ENCODE measurements around the gene CAMK2B. TPM values are rescaled to one million over a fixed set of nuclear protein-coding genes. Genes with fewer than 3 reads are reported as not detected.

CAMK2B gene
- total RNA-seq, 1 donor from 2014 or later: 8.4 TPM

DNA sequence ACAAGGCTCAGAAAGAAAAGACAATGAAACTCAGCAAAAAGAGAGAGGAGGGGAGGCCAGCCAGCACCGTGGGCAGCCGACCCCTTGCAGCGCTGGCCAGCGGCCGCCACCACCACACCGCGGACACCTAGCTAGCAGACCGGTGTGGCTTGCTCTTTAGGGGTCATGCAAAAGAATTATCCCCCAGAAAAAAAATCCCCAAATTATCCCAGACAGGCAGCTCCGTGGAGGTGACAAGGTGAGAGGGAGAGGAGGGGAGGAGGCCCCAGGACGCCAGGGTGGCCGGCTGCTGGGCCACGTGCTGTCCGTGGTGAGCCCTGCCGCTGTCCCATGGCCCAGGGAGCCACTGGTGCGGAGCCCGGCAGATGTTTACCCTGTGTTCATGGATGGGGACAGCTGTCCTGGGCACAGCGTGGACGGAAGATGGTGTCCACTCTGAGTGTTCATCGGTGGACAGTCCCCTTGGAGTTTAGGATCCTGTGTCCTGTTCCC is 108.1 kb downstream of the CAMK2B start:
- Mint-ChIP-seq H3K9me3 (no peaks in the 10 kb centered on the region), H3K27ac (no peak overlapping the region), H3K36me3 (peaks cover 6% of the 10 kb centered on the region), H3K27me3 (no peaks in the 10 kb centered on the region), H3K4me3 (no peak overlapping the region), H3K4me1 (ENCODE audit: unreplicated experiment) (peaks cover 21% of the 10 kb centered on the region)
- no peak for DNase-seq (ENCODE audit: extremely low spot score, unreplicated experiment)
- TF ChIP-seq, protein P1, sequence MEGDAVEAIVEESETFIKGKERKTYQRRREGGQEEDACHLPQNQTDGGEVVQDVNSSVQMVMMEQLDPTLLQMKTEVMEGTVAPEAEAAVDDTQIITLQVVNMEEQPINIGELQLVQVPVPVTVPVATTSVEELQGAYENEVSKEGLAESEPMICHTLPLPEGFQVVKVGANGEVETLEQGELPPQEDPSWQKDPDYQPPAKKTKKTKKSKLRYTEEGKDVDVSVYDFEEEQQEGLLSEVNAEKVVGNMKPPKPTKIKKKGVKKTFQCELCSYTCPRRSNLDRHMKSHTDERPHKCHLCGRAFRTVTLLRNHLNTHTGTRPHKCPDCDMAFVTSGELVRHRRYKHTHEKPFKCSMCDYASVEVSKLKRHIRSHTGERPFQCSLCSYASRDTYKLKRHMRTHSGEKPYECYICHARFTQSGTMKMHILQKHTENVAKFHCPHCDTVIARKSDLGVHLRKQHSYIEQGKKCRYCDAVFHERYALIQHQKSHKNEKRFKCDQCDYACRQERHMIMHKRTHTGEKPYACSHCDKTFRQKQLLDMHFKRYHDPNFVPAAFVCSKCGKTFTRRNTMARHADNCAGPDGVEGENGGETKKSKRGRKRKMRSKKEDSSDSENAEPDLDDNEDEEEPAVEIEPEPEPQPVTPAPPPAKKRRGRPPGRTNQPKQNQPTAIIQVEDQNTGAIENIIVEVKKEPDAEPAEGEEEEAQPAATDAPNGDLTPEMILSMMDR (conservative IDR thresholded peaks at IDR 0.05): no peak

DNA sequence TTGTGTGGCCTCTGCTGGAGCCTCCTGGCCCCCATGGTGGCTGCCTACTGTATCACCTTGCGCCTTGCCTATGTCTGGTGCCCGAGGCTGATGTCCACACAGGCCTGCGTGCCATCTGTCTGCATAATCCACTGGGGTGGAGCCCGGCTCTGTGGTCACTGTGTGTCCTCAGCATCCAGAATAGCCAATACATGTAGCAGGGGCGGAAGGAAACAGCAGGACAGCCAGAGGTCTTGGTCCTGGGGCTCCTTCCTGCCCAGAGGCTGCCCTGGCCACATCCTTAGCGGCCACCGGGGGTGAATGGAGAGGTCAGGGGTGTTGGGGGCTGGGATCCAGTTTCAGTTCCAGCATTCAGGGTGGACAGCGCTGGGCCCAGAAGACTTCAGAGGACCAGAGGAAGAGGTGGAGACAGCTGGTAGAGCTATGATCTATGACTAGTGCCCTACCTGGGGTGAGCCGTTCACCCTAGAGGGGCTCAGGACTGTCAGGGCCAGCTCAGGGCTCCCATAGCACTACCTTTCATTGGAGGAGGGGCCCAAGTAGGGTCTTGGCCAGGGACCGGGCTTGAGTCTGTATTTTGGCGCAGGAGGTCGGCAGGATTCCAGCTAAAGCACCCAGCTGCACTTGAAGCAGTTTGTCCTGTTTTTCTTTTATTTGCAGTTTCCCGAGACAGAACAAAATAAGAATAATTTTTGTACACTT is 108.7 kb downstream of the CAMK2B start:
- Mint-ChIP-seq H3K9me3 (no peaks in the 10 kb centered on the region), H3K4me1 (ENCODE audit: unreplicated experiment) (peaks cover 25% of the 10 kb centered on the region), H3K4me3 (no peak overlapping the region), H3K27ac (no peak overlapping the region), H3K36me3 (peaks cover 6% of the 10 kb centered on the region), H3K27me3 (no peaks in the 10 kb centered on the region)
- TF ChIP-seq, protein P1 (conservative IDR thresholded peaks at IDR 0.05): no peak
- no peak for DNase-seq (ENCODE audit: extremely low spot score, unreplicated experiment)

DNA sequence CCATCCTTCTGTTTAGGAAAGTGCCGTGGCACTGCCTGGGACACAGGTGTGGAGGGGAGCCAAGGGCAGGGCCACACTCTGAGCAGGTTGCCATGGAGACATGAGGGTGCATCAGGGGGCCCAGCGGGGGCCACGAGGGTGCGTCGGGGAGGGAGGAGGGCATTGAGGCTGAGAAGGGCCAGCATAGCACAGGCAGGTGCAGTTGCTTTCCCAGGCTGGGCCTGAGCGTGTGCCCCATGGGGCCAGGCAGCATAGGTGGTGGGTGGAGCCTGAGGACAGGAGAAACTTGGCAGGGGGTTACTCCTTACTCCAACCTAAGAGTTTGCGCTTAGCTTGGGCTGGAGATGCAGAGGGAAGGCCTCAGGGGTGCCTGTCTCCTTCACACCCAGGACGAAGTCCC is 109.4 kb downstream of the CAMK2B start:
- H3K27ac Mint-ChIP-seq: no peak overlapping the region

DNA sequence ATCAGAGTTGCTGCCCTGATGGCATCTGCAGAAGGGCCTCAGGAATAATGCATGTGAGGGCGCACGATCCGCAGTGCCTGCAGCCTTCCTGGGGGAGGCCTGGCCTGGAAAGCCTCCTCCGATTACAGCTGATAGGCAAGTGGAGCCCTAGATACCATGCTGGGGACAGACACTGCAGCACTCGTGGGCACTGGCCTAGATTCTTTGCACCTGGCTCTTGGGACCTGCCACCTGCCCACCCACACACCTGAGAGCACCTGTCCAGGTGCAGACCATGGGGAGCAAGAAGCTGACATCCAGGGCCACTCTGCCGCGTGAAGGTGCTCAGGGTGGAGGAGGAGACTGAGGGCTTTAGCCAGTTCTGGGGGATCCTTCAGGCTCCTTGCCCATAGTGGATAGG is 109.9 kb downstream of the CAMK2B start:
- Mint-ChIP-seq H3K4me3 (no peak overlapping the region), H3K9me3 (no peaks in the 10 kb centered on the region), H3K4me1 (ENCODE audit: unreplicated experiment) (peaks cover 25% of the 10 kb centered on the region), H3K27me3 (no peaks in the 10 kb centered on the region), H3K27ac (no peak overlapping the region), H3K36me3 (peaks cover 8% of the 10 kb centered on the region)
- TF ChIP-seq, protein P1 (conservative IDR thresholded peaks at IDR 0.05): no peak
- DNase-seq (ENCODE audit: extremely low spot score, unreplicated experiment): no peak

More for the DNA sequence above, 109.4 kb downstream of the CAMK2B start:
- Mint-ChIP-seq H3K36me3 (peaks cover 6% of the 10 kb centered on the region), H3K9me3 (no peaks in the 10 kb centered on the region), H3K4me1 (ENCODE audit: unreplicated experiment) (peaks cover 25% of the 10 kb centered on the region), H3K27me3 (no peaks in the 10 kb centered on the region), H3K4me3 (no peak overlapping the region)
- TF ChIP-seq, protein P1 (conservative IDR thresholded peaks at IDR 0.05): no peak
- no peak for DNase-seq (ENCODE audit: extremely low spot score, unreplicated experiment)

DNA sequence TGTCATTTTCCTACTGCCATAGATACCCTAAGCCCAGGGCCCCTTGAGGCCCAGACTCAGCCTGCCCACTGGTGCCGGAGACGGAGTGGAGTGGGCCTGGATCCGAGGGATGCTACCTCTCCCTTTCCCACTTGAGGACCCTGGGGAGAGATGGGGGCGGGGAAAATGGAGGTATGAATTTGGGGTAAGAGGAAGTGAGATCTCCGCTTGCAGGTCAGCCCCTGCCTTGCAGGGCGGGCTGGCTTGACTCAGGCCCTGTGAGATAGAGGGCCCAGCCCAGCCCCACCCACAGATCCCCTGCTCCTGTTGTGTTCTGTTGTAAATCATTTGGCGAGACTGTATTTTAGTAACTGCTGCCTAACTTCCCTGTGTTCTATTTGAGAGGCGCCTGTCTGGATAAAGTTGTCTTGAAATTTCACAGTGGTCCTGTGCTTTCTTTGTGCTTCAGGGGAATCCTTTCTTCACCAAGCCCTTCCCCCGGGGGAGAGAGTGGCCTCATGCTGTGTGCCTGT is 111.5 kb downstream of the CAMK2B start:
- no peak overlapping the region for H3K4me3 Mint-ChIP-seq
- no peaks in the 10 kb centered on the region for H3K9me3 Mint-ChIP-seq
- H3K4me1 Mint-ChIP-seq (ENCODE audit: unreplicated experiment): peaks cover 25% of the 10 kb centered on the region
- DNase-seq (ENCODE audit: extremely low spot score, unreplicated experiment): no peak
- TF ChIP-seq, protein P1 (conservative IDR thresholded peaks at IDR 0.05): no peak
- no peaks in the 10 kb centered on the region for H3K27me3 Mint-ChIP-seq
- peak overlapping the region; percentile 78 for H3K27ac Mint-ChIP-seq
- H3K36me3 Mint-ChIP-seq: peaks cover 13% of the 10 kb centered on the region

All from type B pancreatic cell (in vitro differentiated cells).